ENCODE measurements around the gene OOSP4B. TPM values are rescaled to one million over a fixed set of nuclear protein-coding genes. Genes with fewer than 3 reads are reported as not detected.
A peak's percentile ranks its signal among the peaks of the same experiment; 100 is the strongest.
"Not testable (repeated sequence)": the region's sequence is repeated elsewhere in the genome, so short reads cannot be mapped to it uniquely, and the experiment has no call there.

The OOSP4B gene
- total RNA-seq, 6 donors from 2014 or later = not detected

DNA sequence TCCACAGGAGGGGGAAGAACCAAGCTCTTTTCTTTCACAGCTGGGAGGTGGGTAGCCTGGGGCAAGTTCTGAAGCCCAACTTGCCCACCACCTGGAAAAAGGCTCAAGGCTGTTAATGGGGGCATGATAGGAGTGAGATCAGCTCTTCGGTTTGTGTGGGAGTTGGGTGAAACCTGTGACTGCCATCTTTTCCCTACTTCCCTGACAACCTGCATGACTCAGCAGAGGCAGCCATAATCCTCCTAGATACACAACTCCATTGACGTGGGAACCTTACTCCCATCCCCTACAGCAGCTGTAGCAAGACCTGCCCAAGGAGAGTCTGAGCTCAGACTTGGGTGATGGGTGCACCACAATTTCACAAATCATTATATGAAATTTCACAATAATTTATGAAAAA lies 13.3 kb upstream of the OOSP4B start:
- no peak for ATAC-seq (ENCODE audit: low FRiP score in 2 of 2)
- H3K27ac ChIP-seq = no peak overlapping the region
- H3K36me3 ChIP-seq = no peaks in the 10 kb centered on the region
- no peak for DNase-seq
- no peaks in the 10 kb centered on the region for H3K9me3 ChIP-seq
- 71 to 85% methylated on average over 2 of the region's 2 CpGs for WGBS, 2 donors
- no peaks in the 10 kb centered on the region for H3K4me1 ChIP-seq
- TF ChIP-seq, protein P1, sequence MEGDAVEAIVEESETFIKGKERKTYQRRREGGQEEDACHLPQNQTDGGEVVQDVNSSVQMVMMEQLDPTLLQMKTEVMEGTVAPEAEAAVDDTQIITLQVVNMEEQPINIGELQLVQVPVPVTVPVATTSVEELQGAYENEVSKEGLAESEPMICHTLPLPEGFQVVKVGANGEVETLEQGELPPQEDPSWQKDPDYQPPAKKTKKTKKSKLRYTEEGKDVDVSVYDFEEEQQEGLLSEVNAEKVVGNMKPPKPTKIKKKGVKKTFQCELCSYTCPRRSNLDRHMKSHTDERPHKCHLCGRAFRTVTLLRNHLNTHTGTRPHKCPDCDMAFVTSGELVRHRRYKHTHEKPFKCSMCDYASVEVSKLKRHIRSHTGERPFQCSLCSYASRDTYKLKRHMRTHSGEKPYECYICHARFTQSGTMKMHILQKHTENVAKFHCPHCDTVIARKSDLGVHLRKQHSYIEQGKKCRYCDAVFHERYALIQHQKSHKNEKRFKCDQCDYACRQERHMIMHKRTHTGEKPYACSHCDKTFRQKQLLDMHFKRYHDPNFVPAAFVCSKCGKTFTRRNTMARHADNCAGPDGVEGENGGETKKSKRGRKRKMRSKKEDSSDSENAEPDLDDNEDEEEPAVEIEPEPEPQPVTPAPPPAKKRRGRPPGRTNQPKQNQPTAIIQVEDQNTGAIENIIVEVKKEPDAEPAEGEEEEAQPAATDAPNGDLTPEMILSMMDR (IDR thresholded peaks at IDR 0.05) = no peak
- TF ChIP-seq POLR2AphosphoS5 (IDR thresholded peaks at IDR 0.05) (no peak), POLR2A (IDR thresholded peaks at IDR 0.05) (no peak), EP300 (IDR thresholded peaks at IDR 0.05) (no peak)
- no peaks in the 10 kb centered on the region for H3K27me3 ChIP-seq
- H3K4me3 ChIP-seq = no peak overlapping the region

DNA sequence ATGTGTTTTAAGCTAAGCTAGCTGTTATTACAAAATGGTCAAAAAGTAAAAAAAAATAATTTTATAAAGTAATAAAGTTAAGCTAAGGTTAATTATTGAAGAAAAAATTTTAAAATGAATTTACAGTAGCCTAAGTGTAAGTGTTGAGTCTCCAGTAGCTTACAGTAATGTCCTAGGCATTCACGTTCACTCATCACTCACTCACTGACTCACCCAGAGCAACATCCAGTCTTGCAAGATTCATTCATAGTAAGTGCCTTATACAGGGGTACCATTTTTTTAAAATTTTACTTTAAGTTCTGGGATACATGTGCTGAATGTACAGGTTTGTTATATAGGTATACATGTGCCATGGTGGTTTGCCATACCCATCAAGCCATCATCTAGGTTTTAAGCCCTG lies 11.6 kb upstream of the OOSP4B start:
- H3K4me3 ChIP-seq = no peak overlapping the region
- H3K36me3 ChIP-seq = no peaks in the 10 kb centered on the region
- no peak for TF ChIP-seq POLR2AphosphoS5 (IDR thresholded peaks at IDR 0.05)
- TF ChIP-seq, protein P1 (IDR thresholded peaks at IDR 0.05) = no peak
- H3K27me3 ChIP-seq = no peaks in the 10 kb centered on the region
- no peaks in the 10 kb centered on the region for H3K4me1 ChIP-seq
- DNase-seq (no peak), ATAC-seq (ENCODE audit: low FRiP score in 2 of 2) (no peak)
- no peaks in the 10 kb centered on the region for H3K9me3 ChIP-seq
- H3K27ac ChIP-seq = no peak overlapping the region
- 40 to 91% methylated on average over 1 of the region's 1 CpG for WGBS, 2 donors

DNA sequence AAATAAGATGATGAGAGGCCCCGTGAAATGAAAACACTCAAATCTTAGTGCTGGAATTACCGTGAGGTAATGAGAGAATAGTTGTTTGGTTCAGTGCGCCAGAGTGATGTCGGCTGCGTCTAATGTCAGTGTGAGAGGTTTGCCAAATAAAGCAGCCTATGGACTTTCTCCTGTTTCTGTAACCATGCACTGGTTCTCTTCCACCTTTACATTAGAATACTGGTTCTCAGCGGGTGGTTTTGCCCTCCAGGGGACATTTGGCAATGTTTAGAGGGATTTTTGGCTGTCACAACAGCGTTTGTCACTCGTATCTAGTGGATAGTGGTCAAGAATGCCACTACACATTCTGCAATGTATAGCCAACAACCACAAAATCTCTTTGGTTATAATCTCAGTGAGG lies 1.1 kb downstream of the OOSP4B start:
- no peaks in the 10 kb centered on the region for H3K27me3 ChIP-seq
- 60 to 64% methylated on average over 8 of the region's 8 CpGs for WGBS, 2 donors
- no peaks in the 10 kb centered on the region for H3K9me3 ChIP-seq
- no peak overlapping the region for H3K4me3 ChIP-seq
- no peak overlapping the region for H3K27ac ChIP-seq
- H3K36me3 ChIP-seq = no peaks in the 10 kb centered on the region
- H3K4me1 ChIP-seq = no peaks in the 10 kb centered on the region
- no peak for ATAC-seq (ENCODE audit: low FRiP score in 2 of 2)
- DNase-seq = no peak
- TF ChIP-seq POLR2AphosphoS5 (IDR thresholded peaks at IDR 0.05) (no peak), EP300 (IDR thresholded peaks at IDR 0.05) (no peak), POLR2A (IDR thresholded peaks at IDR 0.05) (no peak)
- TF ChIP-seq, protein P1 (IDR thresholded peaks at IDR 0.05) = no peak

DNA sequence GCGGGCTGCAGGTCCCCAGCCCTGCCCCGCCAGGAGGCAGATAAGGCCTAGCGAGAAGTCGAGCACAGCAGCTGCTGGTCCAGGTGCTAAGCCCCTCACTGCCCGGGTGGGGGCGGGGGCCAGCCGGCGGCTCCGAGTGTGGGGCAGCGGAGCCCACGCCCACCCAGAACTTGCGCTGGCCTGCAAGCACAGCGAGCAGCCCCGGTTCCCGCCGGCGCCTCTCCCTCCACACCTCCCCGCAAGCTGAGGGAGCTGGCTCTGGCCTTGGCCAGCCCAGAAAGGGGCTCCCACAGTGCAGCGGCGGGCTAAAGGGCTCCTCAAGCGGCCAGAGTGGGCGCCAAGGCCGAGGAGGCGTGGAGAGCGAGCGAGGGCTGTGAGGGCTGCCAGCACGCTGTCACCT lies 3.4 kb downstream of the OOSP4B start:
- H3K4me3 ChIP-seq; H3K27ac ChIP-seq; ATAC-seq (ENCODE audit: low FRiP score in 2 of 2); H3K27me3 ChIP-seq; H3K4me1 ChIP-seq; H3K36me3 ChIP-seq; H3K9me3 ChIP-seq: not testable (repeated sequence)
- peak in 1 of 2 donors; percentile 76 for DNase-seq
- 95 to 97% methylated on average over 9 to 18 of the region's 27 CpGs for WGBS, 2 donors

DNA sequence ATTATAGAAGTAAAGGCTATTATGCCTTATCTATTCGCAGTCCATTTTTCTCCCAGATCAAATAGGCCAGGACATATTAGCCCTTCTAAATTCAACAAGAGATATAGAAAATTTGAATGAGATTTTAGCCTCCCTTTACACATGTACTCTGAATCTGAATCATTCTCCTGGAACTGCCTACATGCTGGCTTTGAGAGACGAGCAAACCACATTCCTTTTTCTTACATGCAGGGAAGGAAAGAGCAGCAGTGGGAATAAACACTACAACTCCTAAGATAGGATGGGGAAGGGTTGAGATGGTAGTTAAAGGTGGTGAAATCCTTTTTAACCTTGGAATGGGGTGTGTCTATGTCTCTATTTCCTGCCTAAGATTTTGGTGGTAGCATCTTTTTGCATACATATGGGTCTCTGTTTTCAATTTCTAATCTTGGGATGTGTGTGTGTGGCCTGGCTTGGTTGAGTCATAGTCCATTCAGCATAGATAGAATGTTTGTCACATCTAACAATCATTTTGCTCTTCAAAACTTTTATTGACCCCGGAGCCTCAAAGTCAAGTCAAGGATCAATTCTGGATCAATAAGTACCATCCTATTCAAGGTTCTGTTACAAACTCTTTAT lies 12.1 kb downstream of the OOSP4B start:
- Histone ChIP-seq H3K27ac (no peak overlapping the region), H3K27me3 (no peaks in the 10 kb centered on the region), H3K4me1 (no peaks in the 10 kb centered on the region), H3K4me3 (no peak overlapping the region), H3K36me3 (no peaks in the 10 kb centered on the region), H3K9me3 (no peaks in the 10 kb centered on the region)
- 86% methylated on average over 3 of the region's 3 CpGs for WGBS, 2 donors
- ATAC-seq (ENCODE audit: low FRiP score in 2 of 2) (no peak), DNase-seq (no peak)
- TF ChIP-seq POLR2A (IDR thresholded peaks at IDR 0.05) = no peak
- TF ChIP-seq POLR2AphosphoS5 (IDR thresholded peaks at IDR 0.05) = no peak
- TF ChIP-seq EP300 (IDR thresholded peaks at IDR 0.05) = no peak
- TF ChIP-seq, protein P1 (IDR thresholded peaks at IDR 0.05) = no peak
